ENCODE data around the gene TLN1. TPM values are rescaled to one million over a fixed set of nuclear protein-coding genes. Genes with fewer than 3 reads are reported as not detected.

The TLN1 gene
- total RNA-seq, 1 experiment from 2014 or later: 347 TPM

- Histone ChIP-seq H3K27ac (ENCODE audit: low read length) (peak within 1 kb of the TSS; percentile 93), H3K4me3 (ENCODE audit: low read depth in 2 of 2, low read length in 2 of 2) (peak within 1 kb of the TSS; percentile 71 to 89), H3K27me3 (ENCODE audit: control insufficient read depth, insufficient read depth, low read length) (no peaks in the 10 kb centered on the region), H3K4me1 (ENCODE audit: control insufficient read depth, insufficient read depth, low read length) (peaks cover 31% of the 10 kb centered on the region), H3K9me3 (ENCODE audit: control insufficient read depth, insufficient read depth, low read depth, low read length) (no peaks in the 10 kb centered on the region), H3K36me3 (ENCODE audit: control insufficient read depth, insufficient read depth, low read length) (peaks cover 10% of the 10 kb centered on the region; the same call in 1 of the 2 replicates)
- intact Hi-C loops (cut with micrococcal nuclease; ENCODE audit: unreplicated experiment) (loop anchor here (5.0 kb wide), 1 partner anchor 32 kb away; the partner anchor contains the start of genes CCDC107 and RMRP), in situ Hi-C loops (cut with HindIII; ENCODE audit: low pct_unique_long_range_greater_than_20kb, low sequenced_read_pairs) (no loop called here)
- POLR2A ChIA-PET: interaction anchor here (0.5 to 0.7 kb wide), 7 partner anchors 23 to 479 kb away, joined by 3 to 7 read pairs (median 4); partner anchors contain the start of gene CCDC107
- no TSS peak for BruUV-seq (replicated peaks)
- TF ChIP-seq CTCF (IDR thresholded peaks at IDR 0.05) (no peak), TCF7L2 (IDR thresholded peaks at IDR 0.05; ENCODE audit: low read depth, low read length) (no peak; the same call in 1 of the 2 replicates), REST (IDR thresholded peaks at IDR 0.05; ENCODE audit: insufficient read depth in 1 of 2, low read depth in 2 of 2, low read length in 1 of 2) (peak in 1 of 2 experiments; percentile 56; a peak in 1 of 4 replicates), POLR2AphosphoS5 (IDR thresholded peaks at IDR 0.05; ENCODE audit: low read depth, low read length) (peak; percentile 99), SIN3A (IDR thresholded peaks at IDR 0.05; ENCODE audit: borderline replicate concordance, insufficient read depth, low read depth, low read length) (peak; percentile 90; the same call in 1 of the 2 replicates)
- CTCF ChIA-PET: interaction anchor here (0.6 to 1.8 kb wide), 5 partner anchors 24 to 41 kb away, joined by 3 to 6 read pairs (median 4); partner anchors contain the start of genes ARHGEF39, CCDC107 and RMRP
- DNase-seq (ENCODE audit: low read depth, low spot score): no peak
- peak; percentile 87 for ATAC-seq
Observed at GRCh38 chr9:35689542-35690293, 42.3 kb downstream of the TLN1 start, which contains the start of gene TPM2. Gene TPM2, minus strand, starts transcription at chr9:35689925. Its CDS starts 108 bp downstream, at chr9:35689817.

- POLR2A ChIA-PET: interaction anchor here (0.6 to 0.7 kb wide), 5 partner anchors 23 to 480 kb away, joined by 3 to 11 read pairs (median 7); partner anchors contain the start of genes CCDC107 and TLN1
Observed at GRCh38 chr9:35688558-35689541, 43.1 kb downstream of the TLN1 start.

More at GRCh38 chr9:35688558-35689541, 43.1 kb downstream of the TLN1 start:
- ATAC-seq (no peak; the same call in 1 of the 2 replicates), DNase-seq (ENCODE audit: low read depth, low spot score) (no peak)
- peak overlapping the region; percentile 93 for H3K27ac ChIP-seq (ENCODE audit: low read length)
- CTCF ChIA-PET: interaction anchor here (0.6 to 1.0 kb wide), 3 partner anchors 23 to 42 kb away, joined by 3 to 6 read pairs (median 4); no protein-coding TSS in a partner anchor
- H3K27me3 ChIP-seq (ENCODE audit: control insufficient read depth, insufficient read depth, low read length): no peaks in the 10 kb centered on the region
- intact Hi-C loops (cut with micrococcal nuclease; ENCODE audit: unreplicated experiment): no loop called here
- H3K9me3 ChIP-seq (ENCODE audit: control insufficient read depth, insufficient read depth, low read depth, low read length): no peaks in the 10 kb centered on the region
- H3K4me1 ChIP-seq (ENCODE audit: control insufficient read depth, insufficient read depth, low read length): peaks cover 31% of the 10 kb centered on the region
- H3K4me3 ChIP-seq (ENCODE audit: low read depth in 2 of 2, low read length in 2 of 2): peak overlapping the region; percentile 71 to 89
- BruUV-seq (replicated peaks): TSS peak; percentile 75
- TF ChIP-seq SIN3A (IDR thresholded peaks at IDR 0.05; ENCODE audit: borderline replicate concordance, insufficient read depth, low read depth, low read length) (no peak), TCF7L2 (IDR thresholded peaks at IDR 0.05; ENCODE audit: low read depth, low read length) (no peak), POLR2AphosphoS5 (IDR thresholded peaks at IDR 0.05; ENCODE audit: low read depth, low read length) (no peak)
- H3K36me3 ChIP-seq (ENCODE audit: control insufficient read depth, insufficient read depth, low read length): peaks cover 10% of the 10 kb centered on the region; the same call in 1 of the 2 replicates
- in situ Hi-C loops (cut with HindIII; ENCODE audit: low pct_unique_long_range_greater_than_20kb, low sequenced_read_pairs): no loop called here

Measured in Panc1 (cell line).